Liver (tissue), 9 donors: Measurements from ENCODE around the gene SLC12A9. TPM values are rescaled to one million over a fixed set of nuclear protein-coding genes. Genes with fewer than 3 reads are reported as not detected.

Source experiments
- DNase-seq: peaks from one replicate; pipeline ENCODE4 v3.0.0-alpha.2; 2017; ENCODE audit warnings: low spot score
- H3K27ac ChIP-seq, 2 donors: one replicate each; pipeline ENCODE4 v1.7.0; 2013; ENCODE audit warnings: inconsistent platforms in 2 of 2, low read length in 2 of 2, control low read depth in 1 of 2, low read depth in 1 of 2, mild to moderate bottlenecking in 1 of 2
- H3K27me3 ChIP-seq, 4 donors: one replicate each; pipeline versions ENCODE4 v1.6.1 to v1.7.0; 2013; ENCODE audit warnings: low read length in 3 of 4, inconsistent platforms in 1 of 4, mild to moderate bottlenecking in 1 of 4, moderate library complexity in 1 of 4; ENCODE audit not compliant: control insufficient read depth in 4 of 4, insufficient read depth in 4 of 4
- H3K36me3 ChIP-seq, 4 donors: one replicate each; pipeline versions ENCODE4 v1.6.1 to v1.7.0; 2013; ENCODE audit warnings: low read length in 3 of 4, mild to moderate bottlenecking in 3 of 4, low read depth in 1 of 4, moderate library complexity in 1 of 4; ENCODE audit not compliant: control insufficient read depth in 4 of 4, insufficient read depth in 3 of 4
- H3K4me1 ChIP-seq, 4 donors: one replicate each; pipeline versions ENCODE4 v1.6.1 to v1.7.0; 2013; ENCODE audit warnings: low read length in 3 of 4, mild to moderate bottlenecking in 3 of 4, moderate library complexity in 1 of 4; ENCODE audit not compliant: control insufficient read depth in 4 of 4, insufficient read depth in 4 of 4
- H3K4me3 ChIP-seq, 3 donors: one replicate each; pipeline versions ENCODE4 v1.6.1 to v1.7.0; 2013; ENCODE audit warnings: low read length in 3 of 3, control low read depth in 1 of 3, low read depth in 1 of 3, mild to moderate bottlenecking in 1 of 3
- H3K9ac ChIP-seq, 2 donors: one replicate each; pipeline ENCODE4 v1.7.0; 2013; ENCODE audit warnings: low read length in 2 of 2, mild to moderate bottlenecking in 2 of 2, moderate library complexity in 2 of 2, control low read depth in 1 of 2, low read depth in 1 of 2
- H3K9me3 ChIP-seq, 4 donors: one replicate each; pipeline versions ENCODE4 v1.6.1 to v1.7.0; 2013; ENCODE audit warnings: low read length in 3 of 4; ENCODE audit not compliant: control insufficient read depth in 4 of 4
- EGR1 ChIP-seq, 2 donors: IDR thresholded peaks; 2 replicates each; pipeline ENCODE4 v1.6.1; 2016 to 2018; ENCODE audit warnings: antibody characterized with exemption in 2 of 2, low read depth in 2 of 2
- FOXA1 ChIP-seq: IDR thresholded peaks from 2 replicates; pipeline ENCODE4 v1.6.1; 2016; ENCODE audit warnings: antibody characterized with exemption
- GABPA ChIP-seq, 2 donors: IDR thresholded peaks in 1 of 2; conservative IDR thresholded peaks in 1 of 2; 2 replicates each; pipeline ENCODE4 v1.6.1; 2016; ENCODE audit warnings: antibody characterized with exemption in 2 of 2, mild to moderate bottlenecking in 1 of 2, moderate library complexity in 1 of 2
- HNF4A ChIP-seq, 2 donors: conservative IDR thresholded peaks; 2 replicates each; pipeline ENCODE4 v1.6.1; 2016; ENCODE audit warnings: antibody characterized with exemption in 2 of 2, mild to moderate bottlenecking in 2 of 2
- HNF4G ChIP-seq: IDR thresholded peaks from 2 replicates; pipeline ENCODE4 v1.6.1; 2016; ENCODE audit warnings: antibody characterized with exemption
- JUND ChIP-seq, 2 donors: IDR thresholded peaks; 2 replicates each; pipeline ENCODE4 v1.6.1; 2016; ENCODE audit warnings: antibody characterized with exemption in 2 of 2
- NR2F2 ChIP-seq: IDR thresholded peaks from 2 replicates; pipeline ENCODE4 v1.6.1; 2016; ENCODE audit warnings: antibody characterized with exemption
- RAD21 ChIP-seq, 2 donors: IDR thresholded peaks; 2 replicates each; pipeline ENCODE4 v1.6.1; 2016; ENCODE audit warnings: antibody characterized with exemption in 2 of 2, mild to moderate bottlenecking in 2 of 2
- RXRA ChIP-seq, 2 donors: IDR thresholded peaks; 2 replicates each; pipeline ENCODE4 v1.6.1; 2017 to 2018; ENCODE audit warnings: antibody characterized with exemption in 2 of 2, mild to moderate bottlenecking in 1 of 2
- SP1 ChIP-seq: IDR thresholded peaks from 2 replicates; pipeline ENCODE4 v1.6.1; 2018; ENCODE audit warnings: antibody characterized with exemption, mild to moderate bottlenecking
- TAF1 ChIP-seq: conservative IDR thresholded peaks from 2 replicates; pipeline ENCODE4 v1.6.1; 2016; ENCODE audit warnings: antibody characterized with exemption, mild to moderate bottlenecking
- YY1 ChIP-seq: IDR thresholded peaks from 2 replicates; pipeline ENCODE4 v1.6.1; 2016; ENCODE audit warnings: antibody characterized with exemption, mild to moderate bottlenecking
- WGBS: extraction: QIAGEN DNeasy Blood & Tissue Kit; methylation state at CpG from one replicate; pipeline ENCODE4 v1.1.7; 2013; 5-methylcytosine and 5-hydroxymethylcytosine counted together
- polyA plus RNA-seq, 2 donors: library from polyadenylated mRNA; stranded (reverse) in 1 of 2; unstranded in 1 of 2; fragments of 200-250 nt in 1 of 2; fragments of >200 nt in 1 of 2; fragmentation: Nextera tagmentation in 1 of 2; extraction: Ambion mirVana in 1 of 2; gene quantifications; one replicate each; pipeline versions ENCODE4 v1.2.1 to v1.2.3, GENCODE V29; 2013 to 2015
- total RNA-seq, 2 donors: library from RNA; depleted of rRNA; stranded (reverse); fragments of >200 nt; gene quantifications; one replicate each; pipeline ENCODE4 v1.2.3, GENCODE V29; 2014
- TF ChIP-seq, protein P1 (sequence below): fragments of 150-350 bp; IDR thresholded peaks from 2 replicates; pipeline ENCODE4 v1.5.1; 2017; ENCODE audit warnings: improper control_type of control experiment, low read depth, low read length; ENCODE audit not compliant: missing input control
- TF ChIP-seq, protein P2 (sequence below): IDR thresholded peaks from 2 replicates; pipeline ENCODE4 v1.6.1; 2016; ENCODE audit warnings: antibody characterized with exemption, mild to moderate bottlenecking
- TF ChIP-seq, protein P3 (sequence below): IDR thresholded peaks from 2 replicates; pipeline ENCODE4 v1.6.1; 2016; ENCODE audit warnings: antibody characterized with exemption
- donor health status: healthy.
- donor health status: healthy.
- donor health status: healthy.
- donor health status: healthy.
- donor health status: healthy.

The SLC12A9 gene
- total and polyA plus RNA-seq, 4 donors = 1.8 to 17.2 (median 9.4) TPM

DNA sequence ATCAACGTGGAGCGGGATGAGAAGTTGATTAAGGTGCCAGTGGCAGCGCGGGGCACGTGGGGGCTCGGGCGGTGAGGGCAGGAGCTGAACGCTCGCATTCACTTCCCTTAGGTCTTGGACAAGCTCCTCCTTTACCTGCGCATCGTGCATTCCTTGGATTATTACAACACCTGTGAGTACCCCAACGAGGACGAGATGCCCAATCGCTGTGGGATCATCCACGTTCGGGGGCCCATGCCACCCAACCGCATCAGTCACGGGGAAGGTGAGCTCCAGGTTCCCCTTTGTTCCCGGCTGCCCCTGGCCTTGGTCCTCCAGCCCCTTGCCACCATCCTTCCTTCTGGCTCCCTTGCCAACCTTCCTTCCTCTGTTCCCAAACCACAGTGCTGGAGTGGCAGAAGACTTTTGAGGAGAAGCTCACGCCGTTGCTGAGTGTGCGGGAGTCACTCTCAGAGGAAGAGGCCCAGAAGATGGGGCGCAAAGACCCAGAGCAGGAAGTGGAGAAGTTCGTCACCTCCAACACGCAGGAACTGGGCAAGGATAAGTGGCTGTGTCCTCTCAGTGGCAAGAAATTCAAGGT, 34.5 kb downstream of the SLC12A9 start:
- Histone ChIP-seq H3K27ac (peak overlapping the region in 1 of 2 donors; percentile 7), H3K4me1 (peaks cover 16 to 35% (median 26%) of the 10 kb centered on the region in 4 donors), H3K36me3 (peaks cover 22 to 58% (median 48%) of the 10 kb centered on the region in 4 donors), H3K9me3 (no peaks in the 10 kb centered on the region), H3K4me3 (no peak overlapping the region), H3K27me3 (no peaks in the 10 kb centered on the region), H3K9ac (no peak overlapping the region)
- no peak for DNase-seq
- no peak for TF ChIP-seq TAF1
- no peak for TF ChIP-seq JUND (IDR thresholded peaks at IDR 0.05)
- no peak for TF ChIP-seq EGR1 (IDR thresholded peaks at IDR 0.05; ENCODE audit: low read depth in 2 of 2)
- TF ChIP-seq, protein P1, sequence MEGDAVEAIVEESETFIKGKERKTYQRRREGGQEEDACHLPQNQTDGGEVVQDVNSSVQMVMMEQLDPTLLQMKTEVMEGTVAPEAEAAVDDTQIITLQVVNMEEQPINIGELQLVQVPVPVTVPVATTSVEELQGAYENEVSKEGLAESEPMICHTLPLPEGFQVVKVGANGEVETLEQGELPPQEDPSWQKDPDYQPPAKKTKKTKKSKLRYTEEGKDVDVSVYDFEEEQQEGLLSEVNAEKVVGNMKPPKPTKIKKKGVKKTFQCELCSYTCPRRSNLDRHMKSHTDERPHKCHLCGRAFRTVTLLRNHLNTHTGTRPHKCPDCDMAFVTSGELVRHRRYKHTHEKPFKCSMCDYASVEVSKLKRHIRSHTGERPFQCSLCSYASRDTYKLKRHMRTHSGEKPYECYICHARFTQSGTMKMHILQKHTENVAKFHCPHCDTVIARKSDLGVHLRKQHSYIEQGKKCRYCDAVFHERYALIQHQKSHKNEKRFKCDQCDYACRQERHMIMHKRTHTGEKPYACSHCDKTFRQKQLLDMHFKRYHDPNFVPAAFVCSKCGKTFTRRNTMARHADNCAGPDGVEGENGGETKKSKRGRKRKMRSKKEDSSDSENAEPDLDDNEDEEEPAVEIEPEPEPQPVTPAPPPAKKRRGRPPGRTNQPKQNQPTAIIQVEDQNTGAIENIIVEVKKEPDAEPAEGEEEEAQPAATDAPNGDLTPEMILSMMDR = no peak
- TF ChIP-seq, protein P2, sequence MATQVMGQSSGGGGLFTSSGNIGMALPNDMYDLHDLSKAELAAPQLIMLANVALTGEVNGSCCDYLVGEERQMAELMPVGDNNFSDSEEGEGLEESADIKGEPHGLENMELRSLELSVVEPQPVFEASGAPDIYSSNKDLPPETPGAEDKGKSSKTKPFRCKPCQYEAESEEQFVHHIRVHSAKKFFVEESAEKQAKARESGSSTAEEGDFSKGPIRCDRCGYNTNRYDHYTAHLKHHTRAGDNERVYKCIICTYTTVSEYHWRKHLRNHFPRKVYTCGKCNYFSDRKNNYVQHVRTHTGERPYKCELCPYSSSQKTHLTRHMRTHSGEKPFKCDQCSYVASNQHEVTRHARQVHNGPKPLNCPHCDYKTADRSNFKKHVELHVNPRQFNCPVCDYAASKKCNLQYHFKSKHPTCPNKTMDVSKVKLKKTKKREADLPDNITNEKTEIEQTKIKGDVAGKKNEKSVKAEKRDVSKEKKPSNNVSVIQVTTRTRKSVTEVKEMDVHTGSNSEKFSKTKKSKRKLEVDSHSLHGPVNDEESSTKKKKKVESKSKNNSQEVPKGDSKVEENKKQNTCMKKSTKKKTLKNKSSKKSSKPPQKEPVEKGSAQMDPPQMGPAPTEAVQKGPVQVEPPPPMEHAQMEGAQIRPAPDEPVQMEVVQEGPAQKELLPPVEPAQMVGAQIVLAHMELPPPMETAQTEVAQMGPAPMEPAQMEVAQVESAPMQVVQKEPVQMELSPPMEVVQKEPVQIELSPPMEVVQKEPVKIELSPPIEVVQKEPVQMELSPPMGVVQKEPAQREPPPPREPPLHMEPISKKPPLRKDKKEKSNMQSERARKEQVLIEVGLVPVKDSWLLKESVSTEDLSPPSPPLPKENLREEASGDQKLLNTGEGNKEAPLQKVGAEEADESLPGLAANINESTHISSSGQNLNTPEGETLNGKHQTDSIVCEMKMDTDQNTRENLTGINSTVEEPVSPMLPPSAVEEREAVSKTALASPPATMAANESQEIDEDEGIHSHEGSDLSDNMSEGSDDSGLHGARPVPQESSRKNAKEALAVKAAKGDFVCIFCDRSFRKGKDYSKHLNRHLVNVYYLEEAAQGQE = no peak
- TF ChIP-seq RXRA (IDR thresholded peaks at IDR 0.05) = no peak
- TF ChIP-seq HNF4A (conservative IDR thresholded peaks at IDR 0.05) = no peak
- no peak for TF ChIP-seq HNF4G
- no peak for TF ChIP-seq NR2F2
- TF ChIP-seq, protein P3, sequence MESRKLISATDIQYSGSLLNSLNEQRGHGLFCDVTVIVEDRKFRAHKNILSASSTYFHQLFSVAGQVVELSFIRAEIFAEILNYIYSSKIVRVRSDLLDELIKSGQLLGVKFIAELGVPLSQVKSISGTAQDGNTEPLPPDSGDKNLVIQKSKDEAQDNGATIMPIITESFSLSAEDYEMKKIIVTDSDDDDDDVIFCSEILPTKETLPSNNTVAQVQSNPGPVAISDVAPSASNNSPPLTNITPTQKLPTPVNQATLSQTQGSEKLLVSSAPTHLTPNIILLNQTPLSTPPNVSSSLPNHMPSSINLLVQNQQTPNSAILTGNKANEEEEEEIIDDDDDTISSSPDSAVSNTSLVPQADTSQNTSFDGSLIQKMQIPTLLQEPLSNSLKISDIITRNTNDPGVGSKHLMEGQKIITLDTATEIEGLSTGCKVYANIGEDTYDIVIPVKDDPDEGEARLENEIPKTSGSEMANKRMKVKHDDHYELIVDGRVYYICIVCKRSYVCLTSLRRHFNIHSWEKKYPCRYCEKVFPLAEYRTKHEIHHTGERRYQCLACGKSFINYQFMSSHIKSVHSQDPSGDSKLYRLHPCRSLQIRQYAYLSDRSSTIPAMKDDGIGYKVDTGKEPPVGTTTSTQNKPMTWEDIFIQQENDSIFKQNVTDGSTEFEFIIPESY = no peak
- no peak for TF ChIP-seq FOXA1
- TF ChIP-seq YY1 = no peak
- no peak for TF ChIP-seq SP1
- TF ChIP-seq GABPA (IDR thresholded peaks at IDR 0.05 in 1 of 2, conservative IDR thresholded peaks at IDR 0.05 in 1 of 2) = no peak
- TF ChIP-seq RAD21 (IDR thresholded peaks at IDR 0.05) = no peak
- WGBS = 84% methylated on average over 25 of the region's 25 CpGs
